Stomach (tissue), 4 donors: ENCODE results near the gene FBXL7.

Source experiments
- CTCF ChIP-seq, 7 experiments: fragments of 450-650 bp in 4 of 7; fragments of 200-600 bp in 3 of 7; sonication (generic) in 3 of 7; IDR thresholded peaks; one replicate each; pipeline ENCODE4 v1.5.1; 2016 to 2019; ENCODE audit warnings: antibody characterized with exemption in 7 of 7, control low read depth in 2 of 7, mild to moderate bottlenecking in 1 of 7
- POLR2A ChIP-seq, 4 donors: fragments of 450-650 bp; IDR thresholded peaks; one replicate each; pipeline ENCODE4 v1.6.1; 2016; ENCODE audit warnings: antibody characterized with exemption in 4 of 4, control low read depth in 2 of 4, mild to moderate bottlenecking in 1 of 4, moderate library complexity in 1 of 4

- TF ChIP-seq CTCF (IDR thresholded peaks at IDR 0.05) (no peak), POLR2A (IDR thresholded peaks at IDR 0.05) (no peak)
Measured at GRCh38 chr5:15524712-15525111, 24.7 kb downstream of the FBXL7 start.
